ENCODE results near the gene PRR33.
"Not testable (repeated sequence)": the region's sequence is repeated elsewhere in the genome, so short reads cannot be mapped to it uniquely, and the experiment has no call there.

DNA sequence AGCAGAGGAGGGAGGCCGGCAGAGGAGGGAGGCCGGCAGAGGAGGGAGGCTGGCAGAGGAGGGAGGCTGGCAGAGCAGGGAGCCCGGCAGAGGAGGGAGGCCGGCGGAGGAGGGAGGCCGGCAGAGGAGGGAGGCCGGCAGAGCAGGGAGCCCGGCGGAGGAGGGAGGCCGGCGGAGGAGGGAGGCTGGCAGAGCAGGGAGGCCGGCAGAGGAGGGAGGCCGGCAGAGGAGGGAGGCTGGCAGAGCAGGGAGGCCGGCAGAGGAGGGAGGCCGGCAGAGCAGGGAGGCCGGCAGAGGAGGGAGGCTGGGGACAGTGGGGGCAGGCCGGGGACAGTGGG lies 17.9 kb downstream of the PRR33 start:
- not testable (repeated sequence) for TF ChIP-seq EZH2phosphoT487 (IDR thresholded peaks at IDR 0.05; ENCODE audit: low read depth); CTCF (IDR thresholded peaks at IDR 0.05; ENCODE audit: low read depth, low read length)

Measured in OCI-LY3 (cell line).